ENCODE measurements around the gene FAM193B.

DNA sequence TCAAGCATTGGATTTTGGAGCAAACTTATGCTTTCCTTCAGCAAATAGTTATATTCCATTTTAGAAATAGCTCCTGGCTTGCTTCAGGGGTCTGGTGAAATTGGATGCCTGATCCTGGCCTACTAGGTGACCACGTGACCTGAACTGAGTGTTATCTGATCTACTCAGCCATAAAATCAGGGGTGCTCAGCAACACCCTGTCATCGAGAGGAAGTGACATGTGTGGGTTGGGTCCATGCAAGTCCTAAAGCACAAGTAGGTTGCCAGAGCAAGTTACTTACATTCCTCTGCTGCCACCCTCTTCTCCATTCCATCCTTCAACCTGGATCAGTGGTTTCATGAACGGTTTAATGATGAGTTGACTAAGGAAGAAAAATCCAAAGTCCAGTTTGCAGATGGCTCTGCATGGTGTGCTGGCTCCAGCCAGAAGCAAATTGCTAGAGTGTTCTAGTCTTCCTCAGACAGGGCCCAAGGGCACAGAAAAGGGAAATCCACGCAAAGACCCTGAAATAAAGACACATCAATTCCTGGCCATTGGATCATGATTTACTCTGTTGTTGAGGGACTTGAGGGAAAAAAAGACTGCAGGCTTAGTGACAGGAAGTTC is 2.8 kb upstream of the FAM193B start:
- TF ChIP-seq CTCF (conservative IDR thresholded peaks at IDR 0.05; ENCODE audit: low read depth, low read length) (no peak), EZH2 (IDR thresholded peaks at IDR 0.05; ENCODE audit: borderline replicate concordance, low read depth, low read length, poor library complexity, severe bottlenecking) (no peak)
